ENCODE measurements around the gene LGALS12. TPM values are rescaled to one million over a fixed set of nuclear protein-coding genes. Genes with fewer than 3 reads are reported as not detected.

LGALS12 gene
- total and polyA plus RNA-seq, 2 of the 13 experiments (the other 11 are each of a cell fraction or from before 2014, with no cell fraction given) = not detected

DNA sequence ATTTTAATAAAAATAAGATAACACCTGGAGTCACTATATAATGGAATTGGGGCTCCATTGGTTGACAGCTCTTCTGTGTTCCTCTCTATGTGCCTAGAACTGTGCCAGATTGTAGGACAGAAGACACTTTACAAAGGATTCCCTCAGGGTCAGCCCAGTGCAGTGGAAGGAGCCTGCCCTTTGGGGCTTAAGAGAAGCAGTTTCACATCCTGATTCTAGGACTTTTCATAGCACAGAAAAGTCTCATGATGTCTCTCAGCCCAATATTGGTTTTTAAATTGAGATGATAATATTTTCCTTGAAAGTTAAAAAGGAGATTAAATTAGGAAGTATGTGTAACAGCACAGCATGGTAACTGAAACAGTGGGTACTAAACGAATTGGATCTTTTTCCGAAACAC lies 37.8 kb downstream of the LGALS12 start:
- DNase-seq (ENCODE audit: low spot score) (no peak), FAIRE-seq (no peak), ATAC-seq (no peak)
- ChIA-PET POLR2A (no interaction called here), CTCF (ENCODE audit: low intra/inter-chr PET ratio, low total read pairs) (no interaction called here)
- in situ Hi-C loops (cut with HindIII; ENCODE audit: extremely low pct_ligation_motif_present, low pct_unique_long_range_greater_than_20kb) = no loop called here
- no TSS peak for BruUV-seq (replicated peaks)
- no peak overlapping the region for H3K9ac ChIP-seq (ENCODE audit: insufficient read depth, low read depth, low read length)
- no peaks in the 10 kb centered on the region for H3K9me3 ChIP-seq (ENCODE audit: low read length)
- TF ChIP-seq KLF11 (CRISPR knock-in tag; IDR thresholded peaks at IDR 0.05) (no peak), ZNF496 (CRISPR knock-in tag; IDR thresholded peaks at IDR 0.05; ENCODE audit: insufficient replicate concordance) (no peak), BORCS8-MEF2B (CRISPR knock-in tag; IDR thresholded peaks at IDR 0.05) (no peak), ZNF737 (CRISPR knock-in tag; IDR thresholded peaks at IDR 0.05; ENCODE audit: borderline replicate concordance) (no peak), DNMT1 (CRISPR knock-in tag; IDR thresholded peaks at IDR 0.05) (no peak), SMAD9 (CRISPR knock-in tag; IDR thresholded peaks at IDR 0.05) (no peak)
- 26% methylated on average over 2 of the region's 2 CpGs for WGBS (ENCODE audit: low lambda C conversion rate)
- no peak overlapping the region for H3K4me2 ChIP-seq (ENCODE audit: low read depth, low read length)
- no peaks in the 10 kb centered on the region for H3K4me1 ChIP-seq (ENCODE audit: insufficient read depth, low read length)
- no peak overlapping the region for H3K4me3 ChIP-seq (replicated peaks in 1 of 3; ENCODE audit: insufficient read depth in 1 of 3, low read depth in 2 of 3, low read length in 3 of 3)
- H3K36me3 ChIP-seq (replicated peaks in 1 of 2; ENCODE audit: control insufficient read depth in 1 of 2, insufficient read depth in 2 of 2, low read length in 2 of 2) = no peaks in the 10 kb centered on the region
- intact Hi-C loops (cut with micrococcal nuclease; ENCODE audit: unreplicated experiment) = no loop called here
- no peaks in the 10 kb centered on the region for H4K20me1 ChIP-seq (ENCODE audit: insufficient read depth, low read length)
- H3K27ac ChIP-seq (ENCODE audit: extremely low read length, insufficient read depth, low read length) = no peak overlapping the region
- H2AFZ ChIP-seq (ENCODE audit: low read length) = no peak overlapping the region
- H3K27me3 ChIP-seq (ENCODE audit: control insufficient read depth in 1 of 2, insufficient read depth in 2 of 2, low read length in 2 of 2) = peaks cover 2 to 3% of the 10 kb centered on the region in 2 experiments
- no peaks in the 10 kb centered on the region for H3K79me2 ChIP-seq (ENCODE audit: insufficient read depth, low read length)

- ChIA-PET CTCF (ENCODE audit: low intra/inter-chr PET ratio, low total read pairs) (no interaction called here), POLR2A (no interaction called here)
- H3K36me3 ChIP-seq (replicated peaks in 1 of 2; ENCODE audit: control insufficient read depth in 1 of 2, insufficient read depth in 2 of 2, low read length in 2 of 2) = no peaks in the 10 kb centered on the region
- no peaks in the 10 kb centered on the region for H3K9me3 ChIP-seq (ENCODE audit: low read length)
- ATAC-seq (no peak; the same call in 2 of the 3 replicates), DNase-seq (ENCODE audit: low spot score) (no peak), FAIRE-seq (no peak)
- no peaks in the 10 kb centered on the region for H3K4me1 ChIP-seq (ENCODE audit: insufficient read depth, low read length)
- 0% methylated on average over 1 of the region's 1 CpG for WGBS (ENCODE audit: low lambda C conversion rate)
- no peaks in the 10 kb centered on the region for H4K20me1 ChIP-seq (ENCODE audit: insufficient read depth, low read length)
- in situ Hi-C loops (cut with HindIII; ENCODE audit: extremely low pct_ligation_motif_present, low pct_unique_long_range_greater_than_20kb) = no loop called here
- H2AFZ ChIP-seq (ENCODE audit: low read length) = no peak overlapping the region
- no peak overlapping the region for H3K4me3 ChIP-seq (replicated peaks in 1 of 3; ENCODE audit: insufficient read depth in 1 of 3, low read depth in 2 of 3, low read length in 3 of 3)
- peaks cover 3 to 6% of the 10 kb centered on the region in 2 experiments; a peak in 3 of 5 replicates for H3K27me3 ChIP-seq (ENCODE audit: control insufficient read depth in 1 of 2, insufficient read depth in 2 of 2, low read length in 2 of 2)
- no peak overlapping the region for H3K27ac ChIP-seq (ENCODE audit: extremely low read length, insufficient read depth, low read length)
- no peak overlapping the region for H3K9ac ChIP-seq (ENCODE audit: insufficient read depth, low read depth, low read length)
- no peak overlapping the region for H3K4me2 ChIP-seq (ENCODE audit: low read depth, low read length)
- no peaks in the 10 kb centered on the region for H3K79me2 ChIP-seq (ENCODE audit: insufficient read depth, low read length)
- no TSS peak for BruUV-seq (replicated peaks)
- intact Hi-C loops (cut with micrococcal nuclease; ENCODE audit: unreplicated experiment) = no loop called here
- TF ChIP-seq SALL2 (CRISPR knock-in tag; IDR thresholded peaks at IDR 0.05) = no peak
- no peak for TF ChIP-seq ZBTB49 (CRISPR knock-in tag; IDR thresholded peaks at IDR 0.05; ENCODE audit: borderline replicate concordance)
- no peak for TF ChIP-seq ZNF768 (CRISPR knock-in tag; IDR thresholded peaks at IDR 0.05)
- TF ChIP-seq POLR2AphosphoS2 (IDR thresholded peaks at IDR 0.05; ENCODE audit: low read depth, low read length) = no peak
- no peak for TF ChIP-seq ZNF264 (CRISPR knock-in tag; IDR thresholded peaks at IDR 0.05)
- TF ChIP-seq, protein P1, sequence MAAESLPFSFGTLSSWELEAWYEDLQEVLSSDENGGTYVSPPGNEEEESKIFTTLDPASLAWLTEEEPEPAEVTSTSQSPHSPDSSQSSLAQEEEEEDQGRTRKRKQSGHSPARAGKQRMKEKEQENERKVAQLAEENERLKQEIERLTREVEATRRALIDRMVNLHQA (CRISPR knock-in tag; IDR thresholded peaks at IDR 0.05) = no peak
- no peak for TF ChIP-seq ZXDC (CRISPR knock-in tag; IDR thresholded peaks at IDR 0.05)
Observed at GRCh38 chr11:63547061-63547460, 41.2 kb downstream of the LGALS12 start.
